KOPT-K1 (cell line): ENCODE data around the gene DNASE1L3.

Experiments used
- H3K27ac ChIP-seq: fragments of 200-600 bp; sonication (generic); 2 replicates; pipeline ENCODE4 v1.5.1; 2016; ENCODE audit warnings: antibody characterized with exemption, mild to moderate bottlenecking, low read depth, low read length; ENCODE audit not compliant: poor library complexity, severe bottlenecking
- H3K36me3 ChIP-seq: fragments of 200-600 bp; sonication (generic); 2 replicates; pipeline ENCODE4 v1.5.1; 2017; ENCODE audit warnings: antibody characterized with exemption, mild to moderate bottlenecking, low read length, moderate library complexity; ENCODE audit not compliant: insufficient read depth
- H3K9me3 ChIP-seq: fragments of 200-600 bp; sonication (generic); 2 replicates; pipeline ENCODE4 v1.5.1; 2017; ENCODE audit warnings: antibody characterized with exemption, low read length, mild to moderate bottlenecking; ENCODE audit not compliant: insufficient read depth, poor library complexity, severe bottlenecking

Gene DNASE1L3

GRCh38 chr3:58180099-58180880, 30.5 kb downstream of the DNASE1L3 start:
- H3K27ac ChIP-seq: no peak overlapping the region

DNA sequence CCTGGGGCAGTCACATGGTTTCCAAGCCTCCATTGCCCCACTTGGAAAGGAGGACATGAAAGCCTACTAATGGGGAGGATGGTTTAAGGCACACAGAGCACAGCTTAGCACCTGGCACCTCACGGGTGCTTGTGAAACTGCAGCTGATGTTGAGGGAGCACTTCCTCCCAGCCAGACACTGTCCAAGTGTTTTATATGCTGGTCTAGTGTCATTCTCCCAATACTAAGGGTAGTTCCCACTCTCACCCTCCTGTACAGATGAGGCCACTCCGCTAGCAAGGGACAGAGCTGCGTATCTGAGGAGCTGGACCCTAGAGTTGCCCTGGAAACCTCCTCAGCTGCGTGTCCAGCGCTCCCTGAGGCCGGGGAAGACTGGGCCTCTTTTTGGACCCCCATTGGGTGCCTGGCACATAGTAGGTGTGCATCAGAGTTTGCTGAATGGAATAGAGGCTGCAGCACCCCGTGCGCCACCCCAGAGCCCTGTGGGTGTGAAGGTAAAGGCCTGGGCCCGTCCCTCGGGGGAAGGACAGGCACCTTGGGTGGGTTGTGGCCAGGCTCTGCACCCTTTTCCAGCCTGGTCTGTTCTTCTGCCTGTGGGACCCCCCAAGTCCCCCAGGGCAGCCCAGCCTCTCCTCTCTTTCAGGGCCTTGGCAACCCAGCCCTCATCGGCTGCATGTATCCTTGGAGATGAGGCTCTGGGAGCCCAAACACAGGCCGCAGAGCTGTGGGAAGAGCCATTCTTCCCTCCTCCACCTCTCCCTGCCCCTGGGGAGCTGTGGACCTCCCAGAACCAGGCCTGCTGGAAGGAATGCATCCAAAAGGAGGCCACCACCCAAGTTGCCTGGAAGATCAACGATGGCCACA, 31.3 kb downstream of the DNASE1L3 start:
- Histone ChIP-seq H3K27ac (no peak overlapping the region), H3K36me3 (no peaks in the 10 kb centered on the region)

More at GRCh38 chr3:58180099-58180880, 30.5 kb downstream of the DNASE1L3 start:
- Histone ChIP-seq H3K9me3 (no peaks in the 10 kb centered on the region), H3K36me3 (no peaks in the 10 kb centered on the region)

GRCh38 chr3:58178528-58179234, 32.1 kb downstream of the DNASE1L3 start:
- H3K36me3 ChIP-seq: no peaks in the 10 kb centered on the region
- H3K27ac ChIP-seq: no peak overlapping the region
- H3K9me3 ChIP-seq: no peaks in the 10 kb centered on the region

More for the DNA sequence above, 31.3 kb downstream of the DNASE1L3 start:
- no peaks in the 10 kb centered on the region for H3K9me3 ChIP-seq

- Histone ChIP-seq H3K9me3 (no peaks in the 10 kb centered on the region), H3K36me3 (no peaks in the 10 kb centered on the region), H3K27ac (no peak overlapping the region)
These were observed 32.8 kb downstream of the DNASE1L3 start for GRCh38 chr3:58177747-58178527.

DNA sequence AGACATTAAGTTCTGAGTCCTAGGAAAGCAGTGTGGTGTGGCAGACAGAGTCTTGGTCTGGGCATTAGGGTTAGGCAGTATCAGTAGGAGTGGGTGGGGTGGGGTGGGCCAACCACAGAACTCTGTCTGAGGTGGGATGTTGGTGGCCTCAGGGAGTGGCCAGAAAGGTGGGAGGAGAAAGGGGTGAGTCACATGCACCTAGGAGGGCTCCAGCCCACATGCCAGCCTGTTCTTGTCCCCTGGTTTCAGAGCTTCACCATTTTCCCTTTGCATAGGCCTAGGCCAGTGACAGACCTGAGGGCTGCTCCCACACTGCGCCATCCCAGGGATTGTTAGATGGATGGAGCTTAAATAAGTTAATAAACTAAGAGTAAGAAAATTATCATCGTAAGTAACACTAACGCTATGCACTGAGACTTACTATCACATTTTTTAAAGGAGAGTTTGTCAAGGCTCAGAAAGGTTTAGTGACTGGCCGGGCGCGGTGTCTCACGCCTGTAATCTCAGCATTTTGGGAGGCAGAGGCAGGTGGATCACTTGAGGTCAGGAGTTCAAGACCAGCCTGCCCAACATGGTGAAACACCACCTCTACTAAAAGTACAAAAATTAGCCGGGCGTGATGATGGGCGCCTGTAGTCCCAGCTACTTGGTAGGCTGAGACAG, 33.8 kb downstream of the DNASE1L3 start:
- Histone ChIP-seq H3K9me3 (no peaks in the 10 kb centered on the region), H3K36me3 (no peaks in the 10 kb centered on the region), H3K27ac (no peak overlapping the region)

- Histone ChIP-seq H3K27ac (no peak overlapping the region), H3K36me3 (no peaks in the 10 kb centered on the region), H3K9me3 (no peaks in the 10 kb centered on the region)
These were observed 34.6 kb downstream of the DNASE1L3 start for GRCh38 chr3:58176185-58176530.

- H3K27ac ChIP-seq: no peak overlapping the region
- no peaks in the 10 kb centered on the region for H3K36me3 ChIP-seq
- H3K9me3 ChIP-seq: no peaks in the 10 kb centered on the region
These were observed 35.2 kb downstream of the DNASE1L3 start for GRCh38 chr3:58175437-58176184.

DNA sequence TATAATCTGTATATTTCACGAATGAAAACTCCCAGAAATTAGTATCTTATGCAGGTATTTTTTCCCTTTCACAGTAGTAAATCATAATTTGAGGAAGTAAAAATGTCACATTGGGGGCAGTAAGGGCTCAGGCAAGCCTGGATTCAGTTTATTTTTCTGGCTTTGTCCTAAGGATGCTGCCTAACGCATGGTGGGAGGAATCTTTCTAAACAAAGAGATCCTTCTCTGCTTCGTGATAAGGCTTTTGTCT, 35.7 kb downstream of the DNASE1L3 start:
- Histone ChIP-seq H3K9me3 (no peaks in the 10 kb centered on the region), H3K27ac (no peak overlapping the region), H3K36me3 (no peaks in the 10 kb centered on the region; the same call in 1 of the 2 replicates)

- Histone ChIP-seq H3K27ac (no peak overlapping the region), H3K36me3 (no peaks in the 10 kb centered on the region; the same call in 1 of the 2 replicates), H3K9me3 (no peaks in the 10 kb centered on the region)
These were observed 36.9 kb downstream of the DNASE1L3 start for GRCh38 chr3:58173669-58174398.

DNA sequence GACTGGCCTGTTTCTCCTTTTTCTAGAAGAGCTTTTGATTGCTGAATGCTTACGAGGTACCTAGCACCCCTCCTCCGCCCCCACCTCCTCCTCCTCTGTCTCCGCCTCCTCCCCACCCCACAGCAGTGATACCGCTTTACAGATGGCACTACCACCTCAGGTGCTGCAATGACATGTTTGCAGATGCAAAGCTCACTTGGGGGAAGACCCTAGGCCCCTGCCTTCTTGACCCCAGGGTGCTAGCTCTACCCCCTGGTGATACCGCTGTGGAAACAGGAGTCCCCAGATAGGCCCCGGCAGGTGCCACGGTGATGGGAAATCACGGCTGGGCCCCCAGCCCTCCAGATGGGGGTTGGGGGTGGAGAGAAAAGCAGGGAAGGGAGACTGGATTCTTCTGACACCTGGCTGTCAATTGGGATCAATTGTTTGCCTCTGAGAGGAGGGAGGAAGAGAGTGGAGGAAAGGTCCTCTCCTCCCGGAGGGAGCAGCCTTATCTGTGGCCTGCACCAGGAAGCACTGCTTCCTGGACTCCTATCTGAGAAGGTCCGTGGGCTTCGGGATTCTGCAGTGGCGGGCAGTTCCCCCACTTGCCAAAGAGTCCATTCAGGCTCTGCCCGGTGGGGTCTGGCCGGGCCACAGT, 37.6 kb downstream of the DNASE1L3 start:
- Histone ChIP-seq H3K36me3 (no peaks in the 10 kb centered on the region; the same call in 1 of the 2 replicates), H3K9me3 (no peaks in the 10 kb centered on the region), H3K27ac (no peak overlapping the region)

- H3K36me3 ChIP-seq: no peaks in the 10 kb centered on the region; the same call in 1 of the 2 replicates
- no peaks in the 10 kb centered on the region for H3K9me3 ChIP-seq
- H3K27ac ChIP-seq: no peak overlapping the region
These were observed 39.6 kb downstream of the DNASE1L3 start for GRCh38 chr3:58171126-58171525.

DNA sequence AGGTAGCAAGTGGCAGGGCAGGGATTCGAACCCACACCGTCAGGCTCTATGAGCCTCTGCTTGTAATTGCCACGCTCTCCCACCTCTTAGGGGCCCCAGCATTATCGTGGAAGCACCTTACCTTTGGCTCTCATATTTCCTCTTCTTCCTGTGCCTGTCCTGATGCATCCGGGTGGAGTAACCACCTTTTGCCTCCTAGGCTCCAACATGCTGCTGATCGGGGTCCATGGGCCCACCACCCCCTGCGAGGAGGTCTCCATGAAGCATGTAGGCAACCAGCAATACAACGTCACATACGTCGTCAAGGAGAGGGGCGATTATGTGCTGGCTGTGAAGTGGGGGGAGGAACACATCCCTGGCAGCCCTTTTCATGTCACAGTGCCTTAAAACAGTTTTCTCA, 40.4 kb downstream of the DNASE1L3 start:
- Histone ChIP-seq H3K36me3 (no peaks in the 10 kb centered on the region; the same call in 1 of the 2 replicates), H3K9me3 (no peaks in the 10 kb centered on the region), H3K27ac (no peak overlapping the region)

DNA sequence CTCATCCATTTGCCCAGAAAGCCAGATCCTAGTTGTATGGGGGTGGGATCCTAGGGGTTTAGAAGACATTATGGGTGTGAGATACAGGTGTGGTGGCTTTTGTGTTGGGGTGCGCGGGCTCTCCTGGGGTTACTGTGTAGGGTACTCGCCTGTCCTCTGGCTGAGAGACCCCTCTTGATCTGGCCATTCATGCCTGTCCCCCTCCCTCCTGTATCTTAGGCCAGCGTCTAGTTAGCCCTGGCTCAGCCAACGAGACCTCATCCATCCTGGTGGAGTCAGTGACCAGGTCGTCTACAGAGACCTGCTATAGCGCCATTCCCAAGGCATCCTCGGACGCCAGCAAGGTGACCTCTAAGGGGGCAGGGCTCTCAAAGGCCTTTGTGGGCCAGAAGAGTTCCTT, 41.4 kb downstream of the DNASE1L3 start:
- H3K36me3 ChIP-seq: peaks cover 3% of the 10 kb centered on the region; the same call in 1 of the 2 replicates

More for the DNA sequence above, 41.4 kb downstream of the DNASE1L3 start:
- Histone ChIP-seq H3K9me3 (no peaks in the 10 kb centered on the region), H3K27ac (no peak overlapping the region)
